HCT116 (cell line): ENCODE measurements around the gene FSTL4.

ENCODE experiments used
- CBX3 ChIP-seq: IDR thresholded peaks from 2 replicates; pipeline ENCODE4 v1.6.1; 2012; ENCODE audit warnings: low read depth
- CTCF ChIP-seq, 3 experiments: fragments of 200-600 bp in 1 of 3; sonication (generic) in 1 of 3; IDR thresholded peaks in 2 of 3; conservative IDR thresholded peaks in 1 of 3; 2 replicates each; pipeline ENCODE4 v1.5.1; 2012 to 2017; ENCODE audit warnings: low read depth in 2 of 3, low read length in 2 of 3, antibody characterized with exemption in 1 of 3, borderline replicate concordance in 1 of 3, control low read depth in 1 of 3, mild to moderate bottlenecking in 1 of 3, mixed read lengths in 1 of 3, mixed run types in 1 of 3, moderate library complexity in 1 of 3; ENCODE audit not compliant: insufficient read depth in 1 of 3
- EZH2 ChIP-seq: fragments of 200-600 bp; sonication (generic); IDR thresholded peaks from 2 replicates; pipeline ENCODE4 v1.6.1; 2017; ENCODE audit warnings: antibody characterized with exemption, mixed run types
- POLR2A ChIP-seq: IDR thresholded peaks from 2 replicates; pipeline ENCODE4 v1.7.0; 2011; ENCODE audit warnings: borderline replicate concordance; ENCODE audit not compliant: insufficient read depth, insufficient read length; ENCODE audit errors: extremely low read depth
- POLR2AphosphoS5 ChIP-seq: IDR thresholded peaks from 2 replicates; pipeline ENCODE4 v1.6.1; 2011; ENCODE audit warnings: mild to moderate bottlenecking, low read depth, low read length, moderate library complexity
- RAD21 ChIP-seq: IDR thresholded peaks from 2 replicates; pipeline ENCODE4 v1.6.1; 2012; ENCODE audit warnings: low read depth, mild to moderate bottlenecking
- ZNF274 ChIP-seq: fragments of 200-500 bp; sonication (Bioruptor generic); IDR thresholded peaks from 2 replicates; pipeline ENCODE4 v1.6.1; 2014; ENCODE audit warnings: mild to moderate bottlenecking, low read depth, low read length, inconsistent platforms

GRCh38 chr5:133323494-133324457, 288.6 kb downstream of the FSTL4 start:
- TF ChIP-seq POLR2A (no peak), CTCF (IDR thresholded peaks at IDR 0.05 in 2 of 3, conservative IDR thresholded peaks at IDR 0.05 in 1 of 3; ENCODE audit: borderline replicate concordance in 1 of 3, insufficient read depth in 1 of 3, low read depth in 2 of 3, low read length in 2 of 3) (no peak), POLR2AphosphoS5 (no peak), CBX3 (no peak), RAD21 (no peak), ZNF274 (no peak), EZH2 (no peak)
